GM12873 (cell line): ENCODE measurements around the gene ARMH2.

Source experiments
- CTCF ChIP-seq: IDR thresholded peaks from 2 replicates; pipeline ENCODE4 v1.5.1; 2012; ENCODE audit warnings: low read depth, mild to moderate bottlenecking, moderate library complexity, low read length, control low read depth; ENCODE audit not compliant: insufficient read depth; ENCODE audit errors: missing control alignments

The ARMH2 gene

GRCh38 chr6:24827970-24828369, 29.3 kb upstream of the ARMH2 start:
- TF ChIP-seq CTCF, result no peak

GRCh38 chr6:24827162-24827561, 28.4 kb upstream of the ARMH2 start:
- TF ChIP-seq CTCF, result no peak

- TF ChIP-seq CTCF, result no peak
Measured at GRCh38 chr6:24825130-24825630, 26.5 kb upstream of the ARMH2 start.

- no peak for TF ChIP-seq CTCF
Measured at GRCh38 chr6:24824142-24824938, 25.6 kb upstream of the ARMH2 start.

- no peak for TF ChIP-seq CTCF
Measured at GRCh38 chr6:24823185-24823584, 24.5 kb upstream of the ARMH2 start.

GRCh38 chr6:24822696-24823095, 24.0 kb upstream of the ARMH2 start:
- TF ChIP-seq CTCF, result no peak

- TF ChIP-seq CTCF, result no peak
Measured at GRCh38 chr6:24821860-24822444, 23.2 kb upstream of the ARMH2 start.
